Peyer's patch (tissue), 4 donors: Measurements from ENCODE around the gene KRTAP5-4.
"Not testable (repeated sequence)": the region's sequence is repeated elsewhere in the genome, so short reads cannot be mapped to it uniquely, and the experiment has no call there.

ENCODE experiments used
- CTCF ChIP-seq, 6 experiments: fragments of 450-650 bp in 4 of 6; fragments of 200-600 bp in 2 of 6; sonication (generic) in 1 of 6; IDR thresholded peaks; one replicate each; pipeline ENCODE4 v1.5.1; 2017 to 2019; ENCODE audit warnings: antibody characterized with exemption in 6 of 6, mild to moderate bottlenecking in 3 of 6, moderate library complexity in 1 of 6
- POLR2A ChIP-seq, 2 donors: fragments of 450-650 bp; IDR thresholded peaks; one replicate each; pipeline ENCODE4 v1.5.1; 2017; ENCODE audit warnings: antibody characterized with exemption in 2 of 2, mild to moderate bottlenecking in 2 of 2, moderate library complexity in 2 of 2

- TF ChIP-seq POLR2A, CTCF (IDR thresholded peaks at IDR 0.05): not testable (repeated sequence)
Observed at GRCh38 chr11:1598406-1598805, 23.5 kb downstream of the KRTAP5-4 start.
